ENCODE measurements around the gene NPAS3.

Gene NPAS3

GRCh38 chr14:33669111-33669510 lies 730.4 kb downstream of the NPAS3 start:
- no peak overlapping the region for H3K4me3 ChIP-seq (ENCODE audit: low read length)
- no peaks in the 10 kb centered on the region for H4K20me1 ChIP-seq (ENCODE audit: insufficient read depth, low read length)
- H3K9ac ChIP-seq (ENCODE audit: low read length) = no peak overlapping the region
- no peaks in the 10 kb centered on the region for H3F3A ChIP-seq (ENCODE audit: insufficient read depth, low read length)
- H3K4me2 ChIP-seq (ENCODE audit: low read depth, low read length) = no peak overlapping the region
- no peaks in the 10 kb centered on the region for H3K4me1 ChIP-seq (ENCODE audit: low read length)
- no peaks in the 10 kb centered on the region for H3K27me3 ChIP-seq (replicated peaks; ENCODE audit: insufficient read depth, low read length)
- H3K36me3 ChIP-seq (replicated peaks; ENCODE audit: insufficient read depth, low read length) = no peaks in the 10 kb centered on the region
- H2AFZ ChIP-seq (ENCODE audit: low read length) = no peak overlapping the region
- TF ChIP-seq EZH2phosphoT487 (IDR thresholded peaks at IDR 0.05; ENCODE audit: low read length) = no peak
- no peak for TF ChIP-seq CTCF (IDR thresholded peaks at IDR 0.05; ENCODE audit: low read length)
- no peak for TF ChIP-seq EZH2 (optimal IDR thresholded peaks at IDR 0.05; ENCODE audit: low read depth, low read length)
- no peaks in the 10 kb centered on the region for H3K79me2 ChIP-seq (ENCODE audit: low read length)
- DNase-seq = no peak
- no peaks in the 10 kb centered on the region for H3K9me3 ChIP-seq (replicated peaks; ENCODE audit: insufficient read depth, low read length)
- H3K9me2 ChIP-seq (replicated peaks; ENCODE audit: insufficient read depth, low read length) = no peaks in the 10 kb centered on the region
- no peak overlapping the region for H3K27ac ChIP-seq (ENCODE audit: low read length)

GRCh38 chr14:33670235-33670634 lies 731.6 kb downstream of the NPAS3 start:
- Histone ChIP-seq H3K9me2 (replicated peaks; ENCODE audit: insufficient read depth, low read length) (no peaks in the 10 kb centered on the region), H3K4me3 (ENCODE audit: low read length) (no peak overlapping the region), H2AFZ (ENCODE audit: low read length) (no peak overlapping the region), H3F3A (ENCODE audit: insufficient read depth, low read length) (no peaks in the 10 kb centered on the region), H3K36me3 (replicated peaks; ENCODE audit: insufficient read depth, low read length) (no peaks in the 10 kb centered on the region), H3K27ac (ENCODE audit: low read length) (no peak overlapping the region), H3K79me2 (ENCODE audit: low read length) (no peaks in the 10 kb centered on the region), H3K9me3 (replicated peaks; ENCODE audit: insufficient read depth, low read length) (no peaks in the 10 kb centered on the region), H3K4me1 (ENCODE audit: low read length) (no peaks in the 10 kb centered on the region), H3K4me2 (ENCODE audit: low read depth, low read length) (no peak overlapping the region), H3K9ac (ENCODE audit: low read length) (no peak overlapping the region), H3K27me3 (replicated peaks; ENCODE audit: insufficient read depth, low read length) (no peaks in the 10 kb centered on the region), H4K20me1 (ENCODE audit: insufficient read depth, low read length) (no peaks in the 10 kb centered on the region)
- TF ChIP-seq EZH2phosphoT487 (IDR thresholded peaks at IDR 0.05; ENCODE audit: low read length) = no peak
- no peak for DNase-seq

- no peaks in the 10 kb centered on the region for H3K27me3 ChIP-seq (replicated peaks; ENCODE audit: insufficient read depth, low read length)
- H3K4me3 ChIP-seq (ENCODE audit: low read length) = no peak overlapping the region
- H3K9me3 ChIP-seq (replicated peaks; ENCODE audit: insufficient read depth, low read length) = no peaks in the 10 kb centered on the region
- TF ChIP-seq EZH2phosphoT487 (IDR thresholded peaks at IDR 0.05; ENCODE audit: low read length) (no peak), CTCF (IDR thresholded peaks at IDR 0.05; ENCODE audit: low read length) (no peak), EZH2 (optimal IDR thresholded peaks at IDR 0.05; ENCODE audit: low read depth, low read length) (no peak)
- H3K4me2 ChIP-seq (ENCODE audit: low read depth, low read length) = no peak overlapping the region
- 0 out of 2 replicates have a peak, but pooled peaks cover 3% of the 10 kb centered on the region for H3K4me1 ChIP-seq (ENCODE audit: low read length)
- no peaks in the 10 kb centered on the region for H3K36me3 ChIP-seq (replicated peaks; ENCODE audit: insufficient read depth, low read length)
- H3F3A ChIP-seq (ENCODE audit: insufficient read depth, low read length) = no peaks in the 10 kb centered on the region
- no peak overlapping the region for H3K9ac ChIP-seq (ENCODE audit: low read length)
- no peak overlapping the region for H3K27ac ChIP-seq (ENCODE audit: low read length)
- H3K79me2 ChIP-seq (ENCODE audit: low read length) = no peaks in the 10 kb centered on the region
- no peak overlapping the region for H2AFZ ChIP-seq (ENCODE audit: low read length)
- no peaks in the 10 kb centered on the region for H3K9me2 ChIP-seq (replicated peaks; ENCODE audit: insufficient read depth, low read length)
- no peaks in the 10 kb centered on the region for H4K20me1 ChIP-seq (ENCODE audit: insufficient read depth, low read length)
- no peak for DNase-seq
Measured at GRCh38 chr14:33671556-33671955, 732.9 kb downstream of the NPAS3 start.

GRCh38 chr14:33674927-33675326 lies 736.2 kb downstream of the NPAS3 start:
- Histone ChIP-seq H3F3A (ENCODE audit: insufficient read depth, low read length) (no peaks in the 10 kb centered on the region), H3K9me2 (replicated peaks; ENCODE audit: insufficient read depth, low read length) (no peaks in the 10 kb centered on the region), H3K79me2 (ENCODE audit: low read length) (no peaks in the 10 kb centered on the region), H3K9ac (ENCODE audit: low read length) (no peak overlapping the region), H3K4me1 (ENCODE audit: low read length) (0 out of 2 replicates have a peak, but pooled peaks cover 3% of the 10 kb centered on the region), H3K4me3 (ENCODE audit: low read length) (no peak overlapping the region), H3K27me3 (replicated peaks; ENCODE audit: insufficient read depth, low read length) (no peaks in the 10 kb centered on the region), H4K20me1 (ENCODE audit: insufficient read depth, low read length) (no peaks in the 10 kb centered on the region), H3K27ac (ENCODE audit: low read length) (no peak overlapping the region), H3K9me3 (replicated peaks; ENCODE audit: insufficient read depth, low read length) (no peaks in the 10 kb centered on the region), H2AFZ (ENCODE audit: low read length) (no peak overlapping the region), H3K4me2 (ENCODE audit: low read depth, low read length) (no peak overlapping the region), H3K36me3 (replicated peaks; ENCODE audit: insufficient read depth, low read length) (no peaks in the 10 kb centered on the region)
- no peak for TF ChIP-seq EZH2phosphoT487 (IDR thresholded peaks at IDR 0.05; ENCODE audit: low read length)
- TF ChIP-seq EZH2 (optimal IDR thresholded peaks at IDR 0.05; ENCODE audit: low read depth, low read length) = no peak
- TF ChIP-seq CTCF (IDR thresholded peaks at IDR 0.05; ENCODE audit: low read length) = no peak
- DNase-seq = no peak
